Endothelial cell (in vitro differentiated cells): ENCODE data around the gene MICAL3. TPM values are rescaled to one million over a fixed set of nuclear protein-coding genes. Genes with fewer than 3 reads are reported as not detected.

Source experiments
- DNase-seq: peaks from one replicate; pipeline ENCODE4 v3.0.0; 2021; ENCODE audit warnings: low spot score
- H3K27ac Mint-ChIP-seq: one replicate; pipeline ENCODE4 v1.8.0; 2021; ENCODE audit warnings: mixed read lengths, inconsistent platforms; ENCODE audit not compliant: unreplicated experiment
- H3K27me3 Mint-ChIP-seq: one replicate; pipeline ENCODE4 v1.8.0; 2021; ENCODE audit warnings: mild to moderate bottlenecking, moderate library complexity, mixed read lengths, inconsistent platforms; ENCODE audit not compliant: unreplicated experiment
- H3K36me3 Mint-ChIP-seq: one replicate; pipeline ENCODE4 v1.8.0; 2021; ENCODE audit warnings: mild to moderate bottlenecking, low read depth, mixed read lengths, inconsistent platforms; ENCODE audit not compliant: unreplicated experiment
- H3K4me1 Mint-ChIP-seq: one replicate; pipeline ENCODE4 v1.8.0; 2021; ENCODE audit warnings: mild to moderate bottlenecking, mixed read lengths, inconsistent platforms; ENCODE audit not compliant: unreplicated experiment
- H3K4me3 Mint-ChIP-seq: one replicate; pipeline ENCODE4 v1.8.0; 2021; ENCODE audit warnings: mild to moderate bottlenecking, mixed read lengths, inconsistent platforms; ENCODE audit not compliant: unreplicated experiment
- H3K9me3 Mint-ChIP-seq: one replicate; pipeline ENCODE4 v1.8.0; 2021; ENCODE audit warnings: mixed read lengths, inconsistent platforms; ENCODE audit not compliant: unreplicated experiment
- total RNA-seq: library from RNA; stranded (reverse); fragmentation: NEBNext Ultra II Directional; extraction: Animal tissue kit (Norgen Biotek cat#: 25700); gene quantifications from one replicate; pipeline ENCODE4 v1.2.1, GENCODE V29; 2021; ENCODE audit not compliant: unreplicated experiment
- TF ChIP-seq, protein P1 (sequence below): fragments of 200-600 bp; sonication (generic); IDR thresholded peaks from one replicate; pipeline ENCODE4 v1.5.0; 2021; ENCODE audit warnings: antibody characterized with exemption; ENCODE audit not compliant: unreplicated experiment

MICAL3 gene
- total RNA-seq, 1 donor from 2014 or later: 54.3 TPM

DNA sequence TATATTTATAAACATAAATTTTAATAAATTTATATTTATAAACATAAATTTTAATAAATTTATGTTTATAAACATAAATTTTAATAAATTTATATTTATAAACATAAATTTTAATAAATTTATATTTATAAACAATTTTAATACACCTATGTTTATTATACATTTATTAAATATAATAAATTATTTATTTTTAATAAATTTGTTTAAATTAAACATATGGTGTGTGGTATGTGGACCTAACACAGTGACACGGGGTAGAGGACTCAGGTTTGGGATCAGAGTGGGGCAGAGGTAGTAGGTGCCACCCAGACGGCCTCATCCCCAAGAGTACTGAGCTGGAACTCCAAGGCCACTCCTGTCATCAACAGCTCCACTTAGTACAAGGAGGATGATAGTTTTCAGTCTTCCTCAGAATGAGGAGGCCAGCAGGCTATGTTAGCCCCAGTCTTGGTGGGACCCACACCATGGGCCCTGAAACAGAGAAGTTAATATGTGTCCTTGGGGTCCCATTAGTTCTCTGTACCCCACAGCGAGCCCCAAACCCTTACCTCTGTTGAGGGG is 203.4 kb downstream of the MICAL3 start:
- no peak overlapping the region for H3K4me3 Mint-ChIP-seq
- no peak overlapping the region for H3K27ac Mint-ChIP-seq
- no peaks in the 10 kb centered on the region for H3K9me3 Mint-ChIP-seq
- peaks cover 19% of the 10 kb centered on the region for H3K36me3 Mint-ChIP-seq
- TF ChIP-seq, protein P1, sequence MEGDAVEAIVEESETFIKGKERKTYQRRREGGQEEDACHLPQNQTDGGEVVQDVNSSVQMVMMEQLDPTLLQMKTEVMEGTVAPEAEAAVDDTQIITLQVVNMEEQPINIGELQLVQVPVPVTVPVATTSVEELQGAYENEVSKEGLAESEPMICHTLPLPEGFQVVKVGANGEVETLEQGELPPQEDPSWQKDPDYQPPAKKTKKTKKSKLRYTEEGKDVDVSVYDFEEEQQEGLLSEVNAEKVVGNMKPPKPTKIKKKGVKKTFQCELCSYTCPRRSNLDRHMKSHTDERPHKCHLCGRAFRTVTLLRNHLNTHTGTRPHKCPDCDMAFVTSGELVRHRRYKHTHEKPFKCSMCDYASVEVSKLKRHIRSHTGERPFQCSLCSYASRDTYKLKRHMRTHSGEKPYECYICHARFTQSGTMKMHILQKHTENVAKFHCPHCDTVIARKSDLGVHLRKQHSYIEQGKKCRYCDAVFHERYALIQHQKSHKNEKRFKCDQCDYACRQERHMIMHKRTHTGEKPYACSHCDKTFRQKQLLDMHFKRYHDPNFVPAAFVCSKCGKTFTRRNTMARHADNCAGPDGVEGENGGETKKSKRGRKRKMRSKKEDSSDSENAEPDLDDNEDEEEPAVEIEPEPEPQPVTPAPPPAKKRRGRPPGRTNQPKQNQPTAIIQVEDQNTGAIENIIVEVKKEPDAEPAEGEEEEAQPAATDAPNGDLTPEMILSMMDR: no peak
- no peaks in the 10 kb centered on the region for H3K4me1 Mint-ChIP-seq
- H3K27me3 Mint-ChIP-seq: peaks cover 3% of the 10 kb centered on the region
- DNase-seq: no peak

DNA sequence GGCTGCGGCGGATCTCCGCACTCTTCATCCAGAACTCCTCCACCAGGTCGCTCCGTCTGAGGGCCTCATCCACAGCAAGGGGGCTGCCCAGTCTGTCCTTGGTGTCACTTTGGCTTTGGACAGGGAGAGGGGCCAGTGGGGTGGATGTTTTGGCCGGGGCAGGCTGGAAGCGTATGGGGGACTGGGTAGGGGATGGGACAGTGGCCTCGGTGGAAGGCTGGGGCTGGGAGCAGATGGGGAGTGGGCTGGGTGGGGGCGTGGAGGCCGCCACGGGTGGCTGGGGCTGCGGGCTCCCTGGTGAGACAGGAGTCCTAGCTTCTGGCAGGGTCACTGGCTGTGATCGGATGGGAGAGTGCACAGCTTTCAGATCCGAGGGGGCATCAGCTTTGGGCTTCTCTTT is 205.7 kb downstream of the MICAL3 start:
- H3K4me1 Mint-ChIP-seq: no peaks in the 10 kb centered on the region

DNA sequence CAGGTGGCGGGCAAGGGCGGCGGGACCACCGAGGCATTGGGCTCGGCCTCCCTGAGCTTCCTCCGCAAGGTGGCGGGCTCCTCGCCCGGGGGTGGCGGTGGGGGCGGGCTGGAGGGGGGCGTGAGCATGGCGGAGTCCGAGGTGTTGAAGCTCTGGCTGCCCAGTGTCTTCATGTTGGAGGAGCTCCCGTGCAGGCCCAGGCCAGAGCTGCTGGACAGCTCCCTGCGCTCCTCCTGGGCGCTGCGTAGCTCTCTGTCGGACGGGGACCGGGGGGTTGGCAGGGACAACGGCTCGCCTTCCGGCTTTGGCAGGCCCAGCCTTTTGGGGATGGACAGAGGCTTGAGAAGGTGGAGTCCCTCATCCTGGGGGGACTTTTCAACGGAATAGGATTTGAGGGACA is 206.2 kb downstream of the MICAL3 start:
- H3K4me3 Mint-ChIP-seq: no peak overlapping the region
- peaks cover 13% of the 10 kb centered on the region for H3K36me3 Mint-ChIP-seq
- DNase-seq: no peak
- peaks cover 4% of the 10 kb centered on the region for H3K27me3 Mint-ChIP-seq
- no peak overlapping the region for H3K27ac Mint-ChIP-seq
- H3K9me3 Mint-ChIP-seq: no peaks in the 10 kb centered on the region
- no peaks in the 10 kb centered on the region for H3K4me1 Mint-ChIP-seq
- TF ChIP-seq, protein P1: no peak

More for the DNA sequence above, 205.7 kb downstream of the MICAL3 start:
- Mint-ChIP-seq H3K27ac (no peak overlapping the region), H3K9me3 (no peaks in the 10 kb centered on the region), H3K36me3 (peaks cover 13% of the 10 kb centered on the region), H3K4me3 (no peak overlapping the region), H3K27me3 (peaks cover 4% of the 10 kb centered on the region)
- DNase-seq: no peak
- TF ChIP-seq, protein P1: no peak

DNA sequence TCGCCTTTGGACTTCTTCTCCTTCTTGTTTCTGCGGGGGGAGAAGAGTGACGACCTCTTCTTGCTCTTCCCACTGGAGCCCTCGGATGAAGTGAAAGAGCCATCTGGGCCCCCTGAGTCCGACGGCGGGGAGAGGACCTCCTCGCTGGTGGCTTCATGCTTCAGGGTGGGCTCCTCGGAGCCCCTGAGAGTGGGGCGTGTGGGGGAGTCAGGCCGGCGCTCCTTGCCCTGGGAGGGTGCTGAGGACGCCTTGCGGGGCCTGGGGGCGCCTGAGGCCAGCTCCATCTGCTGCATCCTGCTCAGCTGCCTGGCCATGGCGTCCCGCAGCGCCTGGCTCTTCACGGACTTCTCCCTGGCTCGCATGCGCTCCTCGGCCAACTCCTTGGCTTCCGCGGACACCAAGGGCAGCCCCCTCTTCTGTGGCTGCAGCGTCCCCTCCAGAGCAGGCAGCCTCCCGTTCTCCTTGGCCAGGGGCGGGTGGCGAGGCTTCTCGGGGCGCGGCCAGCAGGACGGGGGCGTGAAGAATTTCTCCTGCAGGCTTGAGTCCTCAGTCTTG is 206.8 kb downstream of the MICAL3 start:
- Mint-ChIP-seq H3K4me3 (no peak overlapping the region), H3K9me3 (no peaks in the 10 kb centered on the region), H3K4me1 (no peaks in the 10 kb centered on the region), H3K27me3 (peaks cover 4% of the 10 kb centered on the region), H3K36me3 (peaks cover 13% of the 10 kb centered on the region), H3K27ac (no peak overlapping the region)
- no peak for DNase-seq
- TF ChIP-seq, protein P1: no peak

DNA sequence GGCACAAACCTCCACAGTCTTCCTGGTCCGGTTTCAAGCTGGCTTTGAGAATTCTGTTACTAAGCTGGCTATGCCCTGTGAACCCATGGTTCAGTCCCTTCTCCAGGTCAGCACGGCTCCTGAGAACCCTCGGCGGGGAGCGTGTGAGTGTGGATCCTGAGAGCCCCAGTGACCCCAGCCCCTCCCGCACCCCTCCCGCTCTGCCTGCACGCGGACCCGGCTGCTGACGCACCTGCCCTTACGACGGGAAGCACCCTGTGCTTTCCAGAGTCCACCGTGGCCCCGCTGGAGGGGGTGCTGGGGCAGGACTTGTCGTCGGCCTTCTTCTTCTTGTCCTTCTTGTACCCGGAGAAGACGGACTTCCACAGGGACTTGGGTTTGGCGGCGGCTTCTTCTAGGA is 207.3 kb downstream of the MICAL3 start:
- Mint-ChIP-seq H3K27me3 (peaks cover 4% of the 10 kb centered on the region), H3K4me3 (no peak overlapping the region), H3K9me3 (no peaks in the 10 kb centered on the region), H3K27ac (no peak overlapping the region), H3K36me3 (peaks cover 13% of the 10 kb centered on the region), H3K4me1 (no peaks in the 10 kb centered on the region)
- no peak for DNase-seq
- TF ChIP-seq, protein P1: no peak
